ENCODE data around the gene NUBPL. TPM values are rescaled to one million over a fixed set of nuclear protein-coding genes. Genes with fewer than 3 reads are reported as not detected.

Gene NUBPL
- polyA plus RNA-seq, 4 donors = 1.1 to 12.2 (median 4.6) TPM

DNA sequence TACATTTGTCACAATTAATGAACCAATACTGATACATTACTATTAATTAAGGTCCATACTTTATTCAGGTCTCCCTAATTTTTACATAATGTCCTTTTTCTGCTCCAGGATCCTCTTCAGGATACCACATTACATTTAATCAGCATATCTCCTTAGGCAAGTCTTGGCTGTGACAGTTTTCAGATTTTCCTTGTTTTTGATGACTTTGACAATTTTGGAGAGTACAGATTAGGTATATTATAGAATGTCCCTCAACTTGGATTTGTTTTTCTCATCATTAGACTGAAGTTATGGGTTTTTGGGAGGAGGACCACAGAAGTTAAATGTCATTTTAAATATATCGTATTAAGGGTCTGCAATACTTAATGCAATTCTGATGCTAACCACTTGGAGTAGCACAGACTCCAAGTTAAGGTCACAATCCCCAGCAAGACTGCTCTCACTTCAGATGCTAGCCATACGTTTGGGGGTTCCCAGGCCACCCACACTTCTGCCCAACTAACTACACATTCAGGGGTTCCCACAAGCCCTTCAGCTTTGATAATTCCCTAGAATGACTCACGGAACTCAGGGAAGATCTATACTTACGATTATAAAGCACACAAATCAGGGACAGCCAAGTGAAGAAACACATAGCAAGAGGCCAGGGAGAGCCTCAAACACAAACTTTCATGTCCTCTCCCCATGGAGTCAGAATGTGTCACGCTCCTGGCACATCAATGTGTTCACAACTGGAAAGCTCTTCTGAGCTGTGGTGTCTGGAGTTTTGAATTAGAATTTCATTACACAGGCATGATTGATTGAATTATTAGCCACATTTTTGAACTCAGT is 17.0 kb upstream of the NUBPL start:
- Histone ChIP-seq H3K27ac (ENCODE audit: low read depth in 1 of 3, low read length in 2 of 3) (no peak overlapping the region), H3K4me1 (ENCODE audit: control insufficient read depth in 3 of 3, insufficient read depth in 2 of 3, low read depth in 1 of 3, low read length in 2 of 3) (no peaks in the 10 kb centered on the region), H3K4me3 (ENCODE audit: low read depth in 1 of 3, low read length in 3 of 3) (no peak overlapping the region), H3K9me3 (ENCODE audit: control insufficient read depth in 2 of 2, insufficient read depth in 1 of 2, low read depth in 1 of 2, low read length in 1 of 2) (no peaks in the 10 kb centered on the region), H3K36me3 (ENCODE audit: control insufficient read depth in 3 of 3, insufficient read depth in 2 of 3, low read depth in 1 of 3, low read length in 3 of 3) (no peaks in the 10 kb centered on the region), H3K27me3 (ENCODE audit: control insufficient read depth in 3 of 3, insufficient read depth in 3 of 3, low read length in 3 of 3) (no peaks in the 10 kb centered on the region)
- FAIRE-seq (no peak), DNase-seq (no peak)
- 61 to 70% (median 63%) methylated on average over 5 of the region's 5 CpGs for WGBS, 3 donors

DNA sequence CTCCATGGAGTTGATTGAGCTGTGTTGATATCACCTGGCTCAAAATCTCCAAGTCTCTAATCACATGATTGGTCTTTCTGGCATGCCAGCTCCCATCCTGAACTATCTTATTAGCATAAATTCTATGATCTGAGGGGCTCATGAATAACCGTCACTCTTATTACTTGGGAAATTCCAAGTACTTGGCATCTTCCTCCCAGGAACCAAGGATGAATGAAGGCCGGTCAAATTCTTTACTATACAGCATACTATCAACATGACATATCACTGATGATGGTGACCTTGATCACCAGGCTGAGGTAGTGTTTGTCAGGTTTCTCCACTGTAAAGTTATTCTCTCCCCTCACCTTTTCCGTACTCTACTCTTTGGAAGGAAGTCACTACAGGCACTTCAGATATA is 16.4 kb upstream of the NUBPL start:
- H3K9me3 ChIP-seq (ENCODE audit: control insufficient read depth in 2 of 2, insufficient read depth in 1 of 2, low read depth in 1 of 2, low read length in 1 of 2) = no peaks in the 10 kb centered on the region
- DNase-seq (no peak), FAIRE-seq (no peak)
- no peak overlapping the region for H3K4me3 ChIP-seq (ENCODE audit: low read depth in 1 of 3, low read length in 3 of 3)
- H3K27ac ChIP-seq (ENCODE audit: low read depth in 1 of 3, low read length in 2 of 3) = no peak overlapping the region
- WGBS, 3 donors = 47 to 73% (median 54%) methylated on average over 3 of the region's 3 CpGs
- H3K4me1 ChIP-seq (ENCODE audit: control insufficient read depth in 3 of 3, insufficient read depth in 2 of 3, low read depth in 1 of 3, low read length in 2 of 3) = no peaks in the 10 kb centered on the region
- no peaks in the 10 kb centered on the region for H3K36me3 ChIP-seq (ENCODE audit: control insufficient read depth in 3 of 3, insufficient read depth in 2 of 3, low read depth in 1 of 3, low read length in 3 of 3)
- H3K27me3 ChIP-seq (ENCODE audit: control insufficient read depth in 3 of 3, insufficient read depth in 3 of 3, low read length in 3 of 3) = no peaks in the 10 kb centered on the region

GRCh38 chr14:31545328-31545727 is 15.9 kb upstream of the NUBPL start:
- FAIRE-seq = no peak
- no peak for DNase-seq
- Histone ChIP-seq H3K27ac (ENCODE audit: low read depth in 1 of 3, low read length in 2 of 3) (no peak overlapping the region), H3K36me3 (ENCODE audit: control insufficient read depth in 3 of 3, insufficient read depth in 2 of 3, low read depth in 1 of 3, low read length in 3 of 3) (no peaks in the 10 kb centered on the region), H3K9me3 (ENCODE audit: control insufficient read depth in 2 of 2, insufficient read depth in 1 of 2, low read depth in 1 of 2, low read length in 1 of 2) (no peaks in the 10 kb centered on the region), H3K27me3 (ENCODE audit: control insufficient read depth in 3 of 3, insufficient read depth in 3 of 3, low read length in 3 of 3) (no peaks in the 10 kb centered on the region), H3K4me3 (ENCODE audit: low read depth in 1 of 3, low read length in 3 of 3) (no peak overlapping the region), H3K4me1 (ENCODE audit: control insufficient read depth in 3 of 3, insufficient read depth in 2 of 3, low read depth in 1 of 3, low read length in 2 of 3) (no peaks in the 10 kb centered on the region)
- WGBS, 3 donors = 23 to 27% (median 26%) methylated on average over 3 of the region's 3 CpGs

DNA sequence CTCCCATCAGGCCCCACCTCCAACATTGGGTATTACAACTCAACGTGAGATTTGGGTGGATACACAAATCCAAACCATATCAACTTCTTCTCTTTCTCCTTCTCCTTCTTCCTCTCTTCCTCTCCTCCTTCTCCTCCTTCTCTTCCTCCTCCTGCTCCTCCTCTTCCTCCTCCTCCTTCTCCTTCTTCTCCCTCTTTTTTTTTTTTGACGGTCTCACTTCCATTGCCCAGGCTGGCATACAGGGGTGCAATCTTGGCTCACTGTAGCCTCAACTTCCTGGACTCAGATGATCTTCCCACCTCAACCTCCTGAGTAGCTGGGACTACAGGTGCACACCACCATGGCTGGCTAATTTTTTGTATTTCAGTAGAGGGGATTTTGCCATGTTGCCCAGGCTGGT is 11.4 kb upstream of the NUBPL start:
- Histone ChIP-seq H3K27ac (ENCODE audit: low read depth in 1 of 3, low read length in 2 of 3) (no peak overlapping the region), H3K27me3 (ENCODE audit: control insufficient read depth in 3 of 3, insufficient read depth in 3 of 3, low read length in 3 of 3) (peaks cover 0 to 2% (median 0%) of the 10 kb centered on the region in 3 donors), H3K4me3 (ENCODE audit: low read depth in 1 of 3, low read length in 3 of 3) (no peak overlapping the region), H3K4me1 (ENCODE audit: control insufficient read depth in 3 of 3, insufficient read depth in 2 of 3, low read depth in 1 of 3, low read length in 2 of 3) (no peaks in the 10 kb centered on the region), H3K9me3 (ENCODE audit: control insufficient read depth in 2 of 2, insufficient read depth in 1 of 2, low read depth in 1 of 2, low read length in 1 of 2) (no peaks in the 10 kb centered on the region), H3K36me3 (ENCODE audit: control insufficient read depth in 3 of 3, insufficient read depth in 2 of 3, low read depth in 1 of 3, low read length in 3 of 3) (no peaks in the 10 kb centered on the region)
- WGBS, 3 donors = 78 to 88% (median 85%) methylated on average over 2 of the region's 2 CpGs
- no peak for FAIRE-seq
- no peak for DNase-seq

- Histone ChIP-seq H3K36me3 (ENCODE audit: control insufficient read depth in 3 of 3, insufficient read depth in 2 of 3, low read depth in 1 of 3, low read length in 3 of 3) (no peaks in the 10 kb centered on the region), H3K9me3 (ENCODE audit: control insufficient read depth in 2 of 2, insufficient read depth in 1 of 2, low read depth in 1 of 2, low read length in 1 of 2) (no peaks in the 10 kb centered on the region), H3K27ac (ENCODE audit: low read depth in 1 of 3, low read length in 2 of 3) (no peak overlapping the region), H3K4me1 (ENCODE audit: control insufficient read depth in 3 of 3, insufficient read depth in 2 of 3, low read depth in 1 of 3, low read length in 2 of 3) (no peaks in the 10 kb centered on the region), H3K4me3 (ENCODE audit: low read depth in 1 of 3, low read length in 3 of 3) (no peak overlapping the region), H3K27me3 (ENCODE audit: control insufficient read depth in 3 of 3, insufficient read depth in 3 of 3, low read length in 3 of 3) (peaks cover 0 to 2% (median 0%) of the 10 kb centered on the region in 3 donors)
- 81 to 85% (median 83%) methylated on average over 2 of the region's 2 CpGs for WGBS, 3 donors
- DNase-seq = no peak
- no peak for FAIRE-seq
Measured at GRCh38 chr14:31550589-31550988, 10.6 kb upstream of the NUBPL start.

- Histone ChIP-seq H3K27ac (ENCODE audit: low read depth in 1 of 3, low read length in 2 of 3) (no peak overlapping the region), H3K4me1 (ENCODE audit: control insufficient read depth in 3 of 3, insufficient read depth in 2 of 3, low read depth in 1 of 3, low read length in 2 of 3) (no peaks in the 10 kb centered on the region), H3K9me3 (ENCODE audit: control insufficient read depth in 2 of 2, insufficient read depth in 1 of 2, low read depth in 1 of 2, low read length in 1 of 2) (no peaks in the 10 kb centered on the region), H3K27me3 (ENCODE audit: control insufficient read depth in 3 of 3, insufficient read depth in 3 of 3, low read length in 3 of 3) (peaks cover 0 to 2% (median 0%) of the 10 kb centered on the region in 3 donors), H3K4me3 (ENCODE audit: low read depth in 1 of 3, low read length in 3 of 3) (no peak overlapping the region), H3K36me3 (ENCODE audit: control insufficient read depth in 3 of 3, insufficient read depth in 2 of 3, low read depth in 1 of 3, low read length in 3 of 3) (no peaks in the 10 kb centered on the region)
- 64 to 72% (median 68%) methylated on average over 2 of the region's 2 CpGs for WGBS, 3 donors
- FAIRE-seq (no peak), DNase-seq (no peak)
Measured at GRCh38 chr14:31556191-31556590, 5.0 kb upstream of the NUBPL start.

- no peaks in the 10 kb centered on the region for H3K36me3 ChIP-seq (ENCODE audit: control insufficient read depth in 3 of 3, insufficient read depth in 2 of 3, low read depth in 1 of 3, low read length in 3 of 3)
- H3K9me3 ChIP-seq (ENCODE audit: control insufficient read depth in 2 of 2, insufficient read depth in 1 of 2, low read depth in 1 of 2, low read length in 1 of 2) = no peaks in the 10 kb centered on the region
- FAIRE-seq (no peak), DNase-seq (no peak)
- H3K4me3 ChIP-seq (ENCODE audit: low read depth in 1 of 3, low read length in 3 of 3) = no peak overlapping the region
- no peak overlapping the region for H3K27ac ChIP-seq (ENCODE audit: low read depth in 1 of 3, low read length in 2 of 3)
- no peaks in the 10 kb centered on the region for H3K27me3 ChIP-seq (ENCODE audit: control insufficient read depth in 3 of 3, insufficient read depth in 3 of 3, low read length in 3 of 3)
- WGBS, 3 donors = 91 to 95% (median 95%) methylated on average over 21 of the region's 21 CpGs
- no peaks in the 10 kb centered on the region for H3K4me1 ChIP-seq (ENCODE audit: control insufficient read depth in 3 of 3, insufficient read depth in 2 of 3, low read depth in 1 of 3, low read length in 2 of 3)
Measured at GRCh38 chr14:31559939-31560338, 1.3 kb upstream of the NUBPL start.

GRCh38 chr14:31560759-31561154 is 447 bp upstream of the NUBPL start:
- H3K27ac ChIP-seq (ENCODE audit: low read depth in 1 of 3, low read length in 2 of 3) = peak overlapping the region in 1 of 3 donors; percentile 53
- no peak for FAIRE-seq
- H3K4me1 ChIP-seq (ENCODE audit: control insufficient read depth in 3 of 3, insufficient read depth in 2 of 3, low read depth in 1 of 3, low read length in 2 of 3) = no peaks in the 10 kb centered on the region
- H3K36me3 ChIP-seq (ENCODE audit: control insufficient read depth in 3 of 3, insufficient read depth in 2 of 3, low read depth in 1 of 3, low read length in 3 of 3) = no peaks in the 10 kb centered on the region
- no peak for DNase-seq
- no peaks in the 10 kb centered on the region for H3K27me3 ChIP-seq (ENCODE audit: control insufficient read depth in 3 of 3, insufficient read depth in 3 of 3, low read length in 3 of 3)
- 36 to 46% (median 39%) methylated on average over 7 of the region's 7 CpGs for WGBS, 3 donors
- H3K4me3 ChIP-seq (ENCODE audit: low read depth in 1 of 3, low read length in 3 of 3) = peak overlapping the region in 2 of 3 donors; percentile 66 to 76
- H3K9me3 ChIP-seq (ENCODE audit: control insufficient read depth in 2 of 2, insufficient read depth in 1 of 2, low read depth in 1 of 2, low read length in 1 of 2) = no peaks in the 10 kb centered on the region

- 97 to 98% (median 97%) methylated on average over 2 of the region's 2 CpGs for WGBS, 3 donors
- Histone ChIP-seq H3K36me3 (ENCODE audit: control insufficient read depth in 3 of 3, insufficient read depth in 2 of 3, low read depth in 1 of 3, low read length in 3 of 3) (no peaks in the 10 kb centered on the region), H3K27ac (ENCODE audit: low read depth in 1 of 3, low read length in 2 of 3) (no peak overlapping the region), H3K4me3 (ENCODE audit: low read depth in 1 of 3, low read length in 3 of 3) (no peak overlapping the region), H3K9me3 (ENCODE audit: control insufficient read depth in 2 of 2, insufficient read depth in 1 of 2, low read depth in 1 of 2, low read length in 1 of 2) (no peaks in the 10 kb centered on the region), H3K27me3 (ENCODE audit: control insufficient read depth in 3 of 3, insufficient read depth in 3 of 3, low read length in 3 of 3) (no peaks in the 10 kb centered on the region), H3K4me1 (ENCODE audit: control insufficient read depth in 3 of 3, insufficient read depth in 2 of 3, low read depth in 1 of 3, low read length in 2 of 3) (no peaks in the 10 kb centered on the region)
- no peak for FAIRE-seq
- no peak for DNase-seq
Measured at GRCh38 chr14:31564194-31564593, 3.0 kb downstream of the NUBPL start.

Measured in small intestine (tissue), 7 donors.